HUDEP-2 (cell line): Measurements from ENCODE around the gene MTG2.

Source experiments
- DNase-seq, 76 experiments: peaks; one replicate each; lab custom pipeline; 2025; ENCODE audit not compliant: unreplicated experiment in 76 of 76; lab: John Stamatoyannopoulos, UW

Gene MTG2

DNA sequence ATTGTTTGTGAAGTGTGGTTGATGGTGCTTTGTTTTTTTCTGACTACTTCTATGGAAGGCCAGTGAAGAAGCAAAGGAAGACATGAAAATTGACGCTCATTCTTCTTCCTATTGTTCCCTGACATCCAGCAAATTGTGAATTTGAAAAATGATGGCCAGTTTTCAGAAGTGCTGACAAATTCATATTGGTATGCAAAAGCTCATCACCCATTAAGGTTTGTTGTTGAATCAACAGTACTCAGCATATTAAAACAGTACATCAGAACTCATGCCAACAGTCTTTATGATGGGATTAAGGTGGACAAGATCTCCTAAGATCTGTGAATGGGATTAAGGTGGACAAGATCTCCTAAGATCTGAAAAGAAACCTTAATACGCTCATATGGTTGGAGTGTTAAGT lies 1.0 kb upstream of the MTG2 start:
- no peak for DNase-seq

DNA sequence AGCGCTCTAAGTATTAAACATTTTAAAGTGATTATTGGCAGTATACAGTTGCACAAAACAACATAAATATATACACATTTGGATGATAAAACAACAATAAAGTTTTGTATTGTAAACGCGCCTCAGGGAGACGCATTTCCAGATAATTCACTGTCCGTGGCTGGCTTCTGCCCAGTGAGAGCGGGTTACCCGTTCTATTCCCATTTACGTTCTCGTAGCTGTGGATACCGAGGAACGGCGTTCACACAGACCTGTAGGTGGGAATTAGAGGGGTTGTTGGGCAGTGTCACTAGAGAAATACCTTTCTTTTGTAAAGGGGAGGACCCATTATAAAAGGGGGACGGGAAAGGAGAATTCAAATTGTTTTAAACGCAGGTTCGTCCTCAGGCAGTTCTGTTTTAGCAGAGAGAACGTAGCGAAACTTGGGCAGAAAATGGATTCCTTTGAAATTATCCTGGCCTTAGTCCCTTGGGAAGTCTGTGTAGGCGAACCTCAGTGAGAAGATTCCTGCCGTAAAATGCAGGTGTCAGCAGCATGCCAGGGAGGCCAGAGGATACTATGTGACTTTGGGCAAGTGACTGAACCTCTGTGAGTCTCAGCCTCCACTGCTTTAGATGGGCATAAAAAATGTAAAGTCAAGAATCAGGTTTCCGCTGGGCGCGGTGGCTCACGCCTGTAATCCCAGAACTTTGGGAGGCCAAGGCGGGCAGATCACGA lies 756 bp downstream of the MTG2 start:
- DNase-seq, result peak in 2 of 76 experiments; percentile 3 to 19

DNA sequence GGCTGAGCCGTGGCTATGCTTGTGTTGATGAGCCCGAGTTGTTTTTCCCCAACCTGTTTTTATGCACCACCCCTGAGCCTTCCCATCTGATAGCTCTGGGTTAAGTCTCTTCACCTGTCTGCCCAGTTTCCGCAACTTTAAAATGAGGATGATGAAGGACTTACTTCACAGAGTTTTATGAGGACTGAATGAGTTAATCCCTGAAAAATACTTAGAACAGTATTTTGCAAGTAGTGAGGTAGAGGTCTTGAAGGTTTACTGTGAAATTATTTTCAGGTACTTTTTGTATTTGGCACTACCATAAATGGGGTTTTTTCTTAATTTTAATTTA lies 3.2 kb downstream of the MTG2 start:
- no peak for DNase-seq

DNA sequence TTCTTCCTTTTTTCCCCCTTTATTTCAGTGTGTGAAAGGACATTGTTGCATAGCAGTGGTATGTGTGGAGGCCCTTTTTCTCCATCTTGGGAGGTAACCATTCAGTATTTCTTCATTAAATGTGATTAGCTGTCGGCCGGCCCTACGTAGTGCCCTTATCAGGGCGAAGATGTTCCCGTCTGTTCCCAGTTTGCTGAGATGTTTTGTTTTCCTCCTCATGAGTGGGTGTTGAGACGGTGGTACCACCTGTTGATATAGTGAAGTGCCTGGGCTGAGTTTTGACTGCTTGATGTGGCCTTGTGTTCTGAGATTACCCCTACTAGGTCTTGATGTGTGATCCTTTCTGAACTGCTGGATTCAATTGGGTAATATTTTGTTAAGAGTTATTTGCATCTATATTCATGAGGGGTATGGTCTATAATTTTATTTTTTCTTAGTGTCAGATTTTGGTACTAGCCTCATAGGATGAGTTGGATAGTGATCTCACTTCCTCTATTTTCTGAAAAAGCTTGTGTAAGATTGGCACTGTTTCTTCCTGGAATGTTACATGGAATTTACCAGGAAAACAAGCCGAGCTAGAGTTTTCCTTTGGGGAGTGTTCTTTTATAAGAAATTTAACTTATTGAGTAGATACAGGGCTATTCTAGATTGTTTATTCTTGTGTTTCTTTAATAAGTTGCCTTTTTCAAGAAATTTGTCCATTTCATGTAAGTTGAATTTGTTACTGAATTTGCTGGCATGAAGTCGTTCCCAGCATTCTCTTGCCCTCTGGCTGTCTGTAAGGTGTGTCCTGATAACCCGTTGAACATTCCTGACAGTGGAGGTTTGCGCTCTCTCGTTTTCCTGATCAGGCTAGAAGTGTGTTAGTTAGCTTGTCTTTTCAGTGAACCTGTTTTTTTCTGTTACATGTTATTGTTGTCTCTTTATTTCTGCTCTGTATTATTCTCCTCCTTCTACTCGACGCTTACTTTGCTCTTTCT lies 4.3 kb downstream of the MTG2 start:
- peak in 2 of 76 experiments; percentile 4 to 19 for DNase-seq

DNA sequence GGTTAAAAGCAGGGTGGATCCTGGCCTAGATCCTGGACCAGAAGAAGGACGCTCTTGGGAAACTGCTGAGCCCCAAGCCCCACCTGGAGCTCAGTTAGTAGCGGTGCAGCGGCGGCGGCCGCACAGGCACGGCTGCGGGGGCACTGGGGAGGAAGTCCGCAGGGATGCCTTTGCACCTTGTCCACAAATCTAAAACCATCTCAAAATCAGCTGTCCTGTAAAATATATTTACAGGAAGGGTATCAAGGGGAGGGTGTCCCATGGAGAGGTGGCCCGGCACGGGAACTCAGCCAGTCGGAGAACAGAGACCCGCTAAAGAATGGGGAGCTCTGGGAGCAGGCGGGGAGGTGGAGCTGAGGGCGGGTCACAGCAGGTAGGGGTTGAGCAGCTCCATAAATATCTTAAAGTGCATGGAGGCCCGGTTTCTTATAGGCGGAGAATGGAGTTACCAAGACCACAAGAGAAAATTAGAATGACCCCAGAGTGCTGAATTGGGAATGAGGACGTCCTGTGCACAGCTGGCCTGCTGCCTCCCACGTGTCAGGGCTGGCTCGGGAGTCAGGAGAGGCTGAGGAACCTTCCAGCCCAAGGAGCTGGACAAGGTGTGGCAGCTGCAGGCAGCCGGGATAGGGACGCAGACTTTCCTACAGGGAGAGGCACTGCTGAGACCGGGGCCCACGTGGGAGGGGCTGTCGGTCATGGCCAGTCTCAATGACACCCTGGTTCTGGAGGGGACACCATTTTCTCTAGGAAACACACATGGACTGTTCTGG lies 8.0 kb downstream of the MTG2 start:
- no peak for DNase-seq

DNA sequence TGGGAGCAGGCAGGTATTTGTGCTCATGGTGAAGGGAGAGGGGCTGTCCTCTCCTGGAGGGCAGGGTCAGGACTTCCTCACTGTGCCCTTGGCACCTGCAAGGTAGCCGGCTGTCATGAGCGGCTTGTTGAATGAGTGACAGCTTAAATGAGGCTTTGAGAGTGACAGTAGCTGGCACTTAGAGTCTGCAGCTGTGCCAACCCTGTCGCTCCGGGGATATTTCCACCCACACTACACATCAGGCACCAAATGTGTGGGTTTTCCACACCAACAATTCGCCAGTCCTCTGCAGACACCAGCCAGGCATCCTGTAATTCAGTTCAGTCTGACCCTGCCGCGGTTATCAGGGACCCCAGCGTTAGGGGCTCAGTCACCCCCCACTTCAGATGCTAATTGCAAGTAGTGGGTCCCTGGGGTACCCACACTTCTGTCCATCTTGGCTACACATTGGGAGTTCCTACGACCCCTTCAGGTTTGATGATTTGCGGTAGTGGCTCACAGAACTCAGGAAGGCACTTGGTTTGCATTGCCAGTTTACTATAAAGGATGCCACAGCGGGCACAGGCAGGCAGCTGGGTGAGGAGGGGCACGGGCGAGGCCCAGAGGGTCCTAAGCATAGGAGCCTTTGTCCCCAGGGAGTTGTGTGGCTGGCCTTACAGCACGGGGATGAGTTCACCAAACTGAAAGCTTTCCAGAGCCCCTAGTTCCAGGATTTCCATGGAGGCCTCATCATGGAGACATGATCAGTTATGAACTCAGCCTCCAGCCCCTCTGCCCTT lies 9.1 kb downstream of the MTG2 start:
- DNase-seq, result no peak

DNA sequence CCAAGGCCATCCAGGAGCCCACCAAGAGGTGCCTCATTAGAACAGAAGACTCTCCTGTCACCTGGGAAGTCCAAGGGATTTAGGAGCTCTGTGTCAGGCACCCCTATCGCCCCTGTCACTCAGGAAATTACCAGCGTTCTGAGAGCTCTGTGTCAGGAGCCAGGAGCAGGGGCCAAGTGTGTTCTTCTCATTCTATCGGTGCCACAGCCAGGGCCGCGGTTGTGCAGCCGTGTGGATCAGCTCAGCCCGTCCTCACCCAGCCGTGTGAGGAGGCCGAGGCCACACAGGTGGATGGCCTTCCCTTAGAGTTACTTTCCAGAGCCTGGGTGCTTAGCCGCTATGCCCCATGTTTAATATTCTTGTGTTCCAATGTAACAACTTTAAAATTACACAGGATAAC lies 9.8 kb downstream of the MTG2 start:
- no peak for DNase-seq

DNA sequence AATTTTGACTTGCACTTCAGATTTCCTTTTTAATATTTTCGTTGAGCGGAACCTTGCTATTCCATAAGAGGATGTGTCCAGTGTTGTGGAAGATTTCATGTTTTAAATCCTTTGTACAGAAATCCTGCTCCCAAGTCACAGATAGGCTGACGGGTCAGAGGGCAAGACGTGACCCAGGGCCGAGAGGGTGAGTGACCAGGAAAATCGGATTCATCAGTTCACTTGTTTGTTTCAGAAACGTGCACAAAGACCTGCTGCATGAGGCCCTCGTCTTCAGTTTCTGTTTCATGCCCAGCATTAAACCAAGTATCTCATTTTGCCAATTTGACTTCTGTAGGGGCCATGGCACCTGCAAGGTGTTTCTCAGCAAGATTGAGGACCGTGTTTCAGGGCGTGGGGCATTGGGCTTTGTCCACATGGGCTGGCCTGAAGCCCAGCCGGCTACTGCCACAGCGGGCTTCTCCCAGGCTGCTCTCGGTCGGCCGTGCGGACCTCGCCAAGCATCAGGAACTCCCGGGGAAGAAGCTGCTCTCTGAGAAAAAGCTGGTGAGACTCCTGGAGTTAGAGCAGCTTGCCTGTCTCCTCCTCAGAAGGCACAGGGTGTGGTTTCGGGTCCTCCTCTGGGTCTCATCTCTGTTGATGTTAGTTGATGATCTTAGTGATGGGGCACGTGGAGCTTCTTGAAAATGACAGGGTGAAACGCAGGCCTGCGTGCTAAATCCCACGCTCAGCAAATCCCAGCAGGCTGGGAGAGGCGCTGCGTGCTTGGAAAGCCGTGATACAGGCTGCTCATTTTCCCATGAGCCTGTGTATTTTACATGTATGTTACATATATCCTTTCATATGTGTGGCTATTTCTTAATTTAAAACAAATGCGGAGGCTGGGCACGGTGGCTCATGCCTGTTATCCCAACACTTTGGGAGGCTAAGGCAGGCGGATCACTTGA lies 10.5 kb downstream of the MTG2 start:
- DNase-seq, result no peak

DNA sequence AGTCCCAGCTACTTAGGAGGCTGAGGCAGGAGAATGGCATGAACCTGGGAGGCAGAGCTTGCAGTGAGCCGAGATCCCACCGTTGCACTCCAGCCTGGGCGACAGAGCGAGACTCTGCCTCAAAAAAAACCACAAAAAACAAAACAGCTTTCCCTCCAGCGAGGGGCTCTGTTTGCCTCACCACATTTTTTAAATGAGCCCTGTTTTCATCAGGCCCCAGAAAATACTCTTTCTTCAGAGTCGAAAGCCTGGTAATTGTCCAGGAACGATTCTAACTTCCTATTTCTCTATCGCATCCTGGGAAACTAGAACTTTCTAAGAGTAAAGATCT lies 12.2 kb downstream of the MTG2 start:
- DNase-seq, result no peak

DNA sequence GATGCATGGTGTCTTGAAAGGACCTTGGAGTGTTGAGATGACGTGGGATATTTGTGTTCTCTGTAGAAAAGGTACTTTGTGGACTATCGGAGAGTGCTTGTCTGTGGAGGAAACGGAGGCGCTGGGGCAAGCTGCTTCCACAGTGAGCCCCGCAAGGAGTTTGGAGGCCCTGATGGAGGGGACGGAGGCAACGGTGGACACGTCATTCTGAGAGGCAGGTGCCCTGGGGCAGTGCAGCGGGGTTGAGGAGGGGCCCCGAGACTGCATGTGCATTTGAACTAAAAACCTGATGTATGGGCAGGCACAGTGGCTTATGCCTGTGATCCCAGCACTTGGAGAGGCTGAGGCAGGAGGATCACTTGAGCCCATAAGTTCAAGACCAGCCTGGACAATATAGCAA lies 12.9 kb downstream of the MTG2 start:
- no peak for DNase-seq

DNA sequence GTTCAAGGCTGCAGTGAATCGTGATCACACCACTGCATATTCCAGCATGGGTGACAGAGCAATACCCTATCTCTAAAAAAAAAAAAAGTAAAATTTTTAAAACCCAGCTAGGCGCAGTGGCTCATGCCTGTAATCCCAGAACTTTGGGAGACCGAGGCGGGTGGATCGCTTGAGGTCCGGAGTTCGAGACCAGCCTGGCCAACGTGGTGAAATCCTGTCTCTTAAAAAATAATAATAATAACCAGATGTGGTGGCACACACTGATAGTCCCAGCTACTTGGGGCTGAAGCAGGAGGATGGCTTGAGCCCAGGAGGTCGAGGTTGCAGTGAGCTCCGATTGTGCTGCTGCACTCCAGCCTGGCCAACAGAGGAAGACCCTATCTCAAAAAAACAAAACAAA lies 13.5 kb downstream of the MTG2 start:
- DNase-seq, result no peak

DNA sequence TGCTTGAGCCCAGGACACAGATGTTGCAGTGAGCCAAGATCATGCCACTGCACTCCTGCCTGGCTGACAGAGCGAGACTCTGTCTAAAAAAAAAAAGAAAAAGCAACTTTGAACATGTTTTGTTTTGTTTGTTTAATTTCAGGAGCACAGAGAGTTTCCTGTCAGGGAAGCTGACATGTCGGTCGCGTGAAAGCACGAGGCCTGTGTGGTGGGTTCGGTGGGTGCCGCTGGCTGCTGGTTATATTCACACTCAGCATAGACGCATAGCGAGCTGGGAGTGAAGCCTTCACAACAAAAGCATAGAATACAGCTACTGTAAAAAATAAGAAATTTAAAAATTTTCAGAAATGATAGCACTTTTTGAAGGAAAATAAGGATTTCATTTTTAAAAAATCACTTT lies 14.5 kb downstream of the MTG2 start:
- DNase-seq, result no peak

DNA sequence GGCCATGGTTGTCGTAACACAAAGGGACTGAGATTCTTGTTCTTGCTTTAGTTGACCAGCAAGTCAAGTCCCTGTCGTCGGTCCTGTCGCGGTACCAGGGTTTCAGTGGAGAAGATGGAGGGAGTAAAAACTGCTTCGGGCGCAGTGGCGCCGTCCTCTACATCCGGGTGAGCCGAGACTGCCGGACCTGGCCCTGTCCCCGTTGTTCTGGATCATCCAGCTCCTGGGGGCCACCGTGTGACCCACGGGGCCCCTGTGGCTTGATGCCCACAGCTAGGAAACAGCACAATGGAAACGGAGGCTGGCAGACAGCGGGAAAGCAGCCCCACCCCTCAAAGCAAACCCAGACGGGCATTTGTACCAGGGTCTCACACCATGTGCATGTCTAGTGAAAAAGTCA lies 15.0 kb downstream of the MTG2 start:
- no peak for DNase-seq

DNA sequence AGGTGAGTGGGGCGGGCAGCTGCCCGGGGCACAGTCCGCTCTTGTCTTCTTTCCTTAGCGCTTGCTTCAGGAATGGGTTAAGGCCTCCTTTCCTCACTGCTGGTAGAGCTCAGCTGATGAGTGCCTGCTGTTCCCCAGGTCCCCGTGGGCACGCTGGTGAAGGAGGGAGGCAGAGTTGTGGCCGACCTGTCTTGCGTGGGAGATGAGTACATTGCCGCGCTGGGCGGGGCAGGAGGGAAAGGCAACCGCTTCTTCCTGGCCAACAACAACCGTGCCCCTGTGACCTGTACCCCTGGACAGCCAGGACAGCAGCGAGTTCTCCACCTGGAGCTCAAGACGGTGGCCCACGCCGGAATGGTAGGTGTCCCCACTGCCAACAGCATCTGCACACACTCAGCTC lies 15.7 kb downstream of the MTG2 start:
- no peak for DNase-seq

DNA sequence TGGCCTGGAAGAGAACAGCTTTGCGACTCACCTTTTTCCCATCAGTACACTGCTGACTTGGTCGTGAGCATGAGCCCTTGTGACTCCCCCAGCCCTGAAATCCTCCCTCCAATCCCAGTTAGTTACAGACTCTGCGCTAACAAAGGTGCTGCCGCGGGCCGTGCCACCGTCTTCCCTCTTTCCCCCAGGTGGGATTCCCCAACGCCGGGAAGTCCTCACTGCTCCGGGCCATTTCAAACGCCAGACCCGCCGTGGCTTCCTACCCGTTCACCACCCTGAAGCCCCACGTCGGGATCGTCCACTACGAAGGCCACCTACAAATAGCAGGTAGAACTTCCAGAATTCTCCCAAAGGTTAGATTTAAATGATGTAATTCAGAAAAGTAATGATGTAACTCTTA lies 16.1 kb downstream of the MTG2 start:
- DNase-seq, result no peak

DNA sequence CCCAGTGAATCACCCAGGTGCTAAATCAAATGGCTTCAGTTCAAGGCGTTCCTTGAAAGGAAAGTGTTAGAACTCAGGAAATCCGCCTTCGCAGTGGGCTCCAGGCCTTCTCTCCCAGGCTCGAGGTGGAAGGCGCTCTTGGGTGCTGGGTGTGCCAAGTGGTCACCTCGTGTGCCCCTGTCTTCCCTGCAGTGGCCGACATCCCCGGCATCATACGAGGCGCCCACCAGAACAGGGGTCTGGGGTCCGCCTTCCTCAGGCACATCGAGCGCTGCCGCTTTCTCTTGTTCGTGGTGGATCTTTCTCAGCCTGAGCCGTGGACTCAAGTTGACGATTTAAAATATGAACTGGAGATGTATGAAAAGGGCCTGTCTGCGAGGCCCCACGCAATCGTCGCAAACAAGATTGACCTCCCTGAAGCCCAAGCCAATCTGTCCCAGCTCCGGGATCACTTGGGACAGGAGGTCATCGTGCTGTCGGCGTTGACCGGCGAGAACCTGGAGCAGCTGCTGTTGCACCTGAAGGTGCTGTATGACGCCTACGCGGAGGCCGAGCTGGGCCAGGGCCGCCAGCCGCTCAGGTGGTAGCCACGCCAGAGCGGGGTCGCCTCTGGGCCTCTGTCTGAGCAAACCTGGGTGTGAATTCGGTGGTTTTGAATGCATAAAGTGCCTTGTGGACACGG lies 17.8 kb downstream of the MTG2 start:
- DNase-seq, result no peak

DNA sequence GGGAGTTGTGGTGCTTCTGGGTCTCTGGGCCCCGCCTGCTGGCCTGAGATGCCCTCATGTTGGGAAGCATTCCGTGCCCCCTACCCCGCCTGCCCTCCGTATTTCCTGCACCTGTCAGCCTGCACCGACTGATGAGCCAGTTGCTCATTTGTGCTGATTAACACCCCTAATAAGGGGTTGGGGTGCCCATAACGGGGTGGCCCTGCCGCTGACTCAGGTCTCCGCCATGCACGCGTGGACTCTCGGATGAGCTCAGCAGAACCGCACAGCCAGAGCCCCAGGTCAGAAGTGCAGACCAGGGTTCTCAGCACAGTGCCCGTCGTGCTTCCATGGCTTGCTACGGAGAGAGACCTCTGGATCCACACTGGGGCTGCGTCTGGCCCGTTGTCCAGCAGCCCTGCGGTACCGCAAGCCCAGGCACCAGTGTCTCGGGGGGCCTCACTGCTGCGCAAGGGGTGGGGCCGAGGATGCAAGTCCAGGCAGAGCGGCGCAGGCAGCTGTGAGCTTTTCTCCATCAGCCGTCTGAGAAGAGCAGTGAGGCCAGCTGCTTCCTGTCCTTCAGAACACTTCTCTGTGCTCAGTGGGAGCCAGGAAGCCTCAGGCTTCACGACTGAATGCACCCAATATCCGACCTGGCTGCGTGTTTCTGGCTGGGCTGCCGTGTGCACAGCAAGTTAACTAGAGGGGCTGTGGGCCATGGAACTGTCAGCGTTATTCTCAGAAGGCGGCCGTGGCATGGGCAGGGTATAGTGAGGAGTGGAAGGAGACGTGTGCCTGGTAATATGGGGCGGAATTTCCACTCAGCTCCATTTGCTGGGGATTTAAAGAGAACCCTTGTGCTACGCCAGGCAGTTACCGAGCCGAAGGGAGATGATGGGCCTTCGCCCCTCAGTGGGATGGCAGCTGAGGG lies 18.6 kb downstream of the MTG2 start:
- no peak for DNase-seq

DNA sequence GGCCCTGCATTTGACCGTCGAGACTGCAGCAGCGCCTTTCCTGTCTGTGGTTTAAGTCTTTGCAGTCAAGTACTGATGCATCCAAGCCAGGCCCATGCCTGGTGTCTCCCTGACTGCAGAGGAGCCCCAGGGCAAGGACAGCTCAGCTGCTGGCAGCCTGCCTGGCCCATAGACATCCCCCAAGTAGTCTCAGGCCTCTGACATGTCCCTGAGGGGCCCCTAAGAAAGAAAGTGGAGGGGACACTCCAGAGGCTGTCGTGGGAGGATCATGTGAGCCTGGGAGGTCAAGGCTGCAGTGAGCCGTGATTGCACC lies 19.2 kb downstream of the MTG2 start:
- DNase-seq, result no peak
